Progenitor cell of endocrine pancreas (in vitro differentiated cells): ENCODE data around the gene CHID1. TPM values are rescaled to one million over a fixed set of nuclear protein-coding genes. Genes with fewer than 3 reads are reported as not detected.

ENCODE experiments used
- DNase-seq: peaks from one replicate; pipeline ENCODE4 v3.0.0; 2021; ENCODE audit warnings: low spot score; ENCODE audit not compliant: unreplicated experiment
- H3K27ac Mint-ChIP-seq: 2 replicates; pipeline ENCODE4 v1.8.0; 2021; ENCODE audit warnings: mild to moderate bottlenecking, moderate library complexity, mixed read lengths
- H3K27me3 Mint-ChIP-seq: 2 replicates; pipeline ENCODE4 v1.8.0; 2021; ENCODE audit warnings: mixed read lengths
- H3K36me3 Mint-ChIP-seq: 2 replicates; pipeline ENCODE4 v1.8.0; 2022; ENCODE audit warnings: mixed read lengths; ENCODE audit not compliant: insufficient read depth
- H3K4me1 Mint-ChIP-seq: 2 replicates; pipeline ENCODE4 v1.8.0; 2021; ENCODE audit warnings: low read depth, mixed read lengths
- H3K4me3 Mint-ChIP-seq: 2 replicates; pipeline ENCODE4 v1.8.0; 2021; ENCODE audit warnings: low read depth, mild to moderate bottlenecking, moderate library complexity, mixed read lengths
- H3K9me3 Mint-ChIP-seq: 2 replicates; pipeline ENCODE4 v1.8.0; 2021; ENCODE audit warnings: low read depth, mixed read lengths
- total RNA-seq: library from RNA; stranded (reverse); gene quantifications from 2 replicates; pipeline ENCODE4 v1.2.1, GENCODE V29; 2021
- TF ChIP-seq, protein P1 (sequence below): fragments of 200-600 bp; sonication (generic); IDR thresholded peaks from one replicate; pipeline ENCODE4 v1.5.0; 2021; ENCODE audit warnings: antibody characterized with exemption, mild to moderate bottlenecking; ENCODE audit not compliant: unreplicated experiment

CHID1 gene
- total RNA-seq, 1 donor from 2014 or later, result 87.0 TPM

DNA sequence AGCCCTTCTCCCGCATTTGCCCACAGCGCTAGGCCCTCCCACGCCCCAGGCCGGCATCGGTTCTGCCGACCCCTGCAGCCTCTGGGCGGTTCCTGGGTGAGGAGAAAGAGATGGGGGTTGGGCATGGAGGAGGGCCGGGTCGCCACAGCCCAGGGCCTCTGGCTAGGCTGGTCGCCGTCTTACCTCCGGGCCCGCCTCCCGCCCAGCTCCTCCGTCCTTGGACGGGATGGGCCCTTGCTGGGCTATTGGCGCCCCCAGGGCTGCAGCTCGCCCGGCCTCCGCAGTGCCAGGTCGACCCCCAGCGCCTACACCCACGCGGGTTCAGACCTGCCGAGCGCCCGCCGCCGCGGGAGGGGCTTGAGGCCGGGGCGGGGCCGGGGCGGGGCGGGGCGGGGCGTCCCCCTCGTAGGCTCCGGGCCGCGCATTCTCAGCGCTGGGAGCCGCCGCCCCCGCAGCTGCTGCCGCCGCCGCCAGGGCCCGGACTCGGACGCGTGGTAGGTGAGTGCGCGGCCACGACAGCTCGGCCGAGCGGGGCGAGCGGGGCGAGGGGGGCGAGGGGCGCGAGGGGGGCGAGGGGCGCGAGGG, 78.0 kb downstream of the CHID1 start, which contains the start of gene CD151:
TSS of gene CD151 (plus strand) at position 424 of the 585 bp plus-strand sequence. CDS start 3,118 bp downstream, outside the sequence.
- H3K9me3 Mint-ChIP-seq, result no peaks in the 10 kb centered on the region
- TF ChIP-seq, protein P1, sequence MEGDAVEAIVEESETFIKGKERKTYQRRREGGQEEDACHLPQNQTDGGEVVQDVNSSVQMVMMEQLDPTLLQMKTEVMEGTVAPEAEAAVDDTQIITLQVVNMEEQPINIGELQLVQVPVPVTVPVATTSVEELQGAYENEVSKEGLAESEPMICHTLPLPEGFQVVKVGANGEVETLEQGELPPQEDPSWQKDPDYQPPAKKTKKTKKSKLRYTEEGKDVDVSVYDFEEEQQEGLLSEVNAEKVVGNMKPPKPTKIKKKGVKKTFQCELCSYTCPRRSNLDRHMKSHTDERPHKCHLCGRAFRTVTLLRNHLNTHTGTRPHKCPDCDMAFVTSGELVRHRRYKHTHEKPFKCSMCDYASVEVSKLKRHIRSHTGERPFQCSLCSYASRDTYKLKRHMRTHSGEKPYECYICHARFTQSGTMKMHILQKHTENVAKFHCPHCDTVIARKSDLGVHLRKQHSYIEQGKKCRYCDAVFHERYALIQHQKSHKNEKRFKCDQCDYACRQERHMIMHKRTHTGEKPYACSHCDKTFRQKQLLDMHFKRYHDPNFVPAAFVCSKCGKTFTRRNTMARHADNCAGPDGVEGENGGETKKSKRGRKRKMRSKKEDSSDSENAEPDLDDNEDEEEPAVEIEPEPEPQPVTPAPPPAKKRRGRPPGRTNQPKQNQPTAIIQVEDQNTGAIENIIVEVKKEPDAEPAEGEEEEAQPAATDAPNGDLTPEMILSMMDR, result no peak
- peaks cover 9% of the 10 kb centered on the region for H3K4me1 Mint-ChIP-seq
- H3K27me3 Mint-ChIP-seq, result peaks cover 34% of the 10 kb centered on the region
- peak within 1 kb of the TSS; percentile 59 for H3K27ac Mint-ChIP-seq
- no peaks in the 10 kb centered on the region for H3K36me3 Mint-ChIP-seq
- peak; percentile 38 for DNase-seq
- peak within 1 kb of the TSS; percentile 69 for H3K4me3 Mint-ChIP-seq

DNA sequence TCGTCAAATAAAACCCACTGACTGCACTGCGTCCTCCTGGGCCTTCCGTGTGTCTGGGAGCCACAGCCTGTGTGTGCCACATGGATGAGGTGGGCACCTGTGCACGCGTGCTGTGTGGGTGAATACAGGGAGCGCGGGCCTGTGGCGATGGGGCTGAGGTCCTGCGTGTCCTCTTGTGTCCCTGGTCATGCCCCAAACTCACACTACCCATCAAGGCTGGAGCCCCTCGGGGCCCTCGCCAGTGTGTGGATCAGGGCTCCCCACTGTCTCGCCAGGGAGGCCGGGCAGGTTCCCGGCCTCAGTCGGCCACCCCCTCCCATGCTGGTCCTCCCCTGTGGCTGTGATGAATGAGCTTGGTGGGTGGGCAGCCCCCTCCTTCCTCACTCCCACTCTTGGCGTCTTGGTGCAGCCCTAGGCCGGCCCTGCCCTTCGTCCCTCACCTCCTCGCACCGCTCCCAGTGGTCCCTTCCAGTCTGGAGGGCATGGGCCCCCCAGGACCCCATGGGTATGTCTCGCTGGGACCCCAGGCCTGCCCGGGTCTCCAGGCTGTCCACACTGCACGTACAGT, 78.6 kb downstream of the CHID1 start:
- no peaks in the 10 kb centered on the region for H3K9me3 Mint-ChIP-seq
- H3K4me1 Mint-ChIP-seq, result peaks cover 11% of the 10 kb centered on the region
- H3K4me3 Mint-ChIP-seq, result peak overlapping the region; percentile 69
- DNase-seq, result no peak
- H3K27ac Mint-ChIP-seq, result no peak overlapping the region
- peaks cover 35% of the 10 kb centered on the region for H3K27me3 Mint-ChIP-seq
- no peaks in the 10 kb centered on the region for H3K36me3 Mint-ChIP-seq
- TF ChIP-seq, protein P1, result no peak

DNA sequence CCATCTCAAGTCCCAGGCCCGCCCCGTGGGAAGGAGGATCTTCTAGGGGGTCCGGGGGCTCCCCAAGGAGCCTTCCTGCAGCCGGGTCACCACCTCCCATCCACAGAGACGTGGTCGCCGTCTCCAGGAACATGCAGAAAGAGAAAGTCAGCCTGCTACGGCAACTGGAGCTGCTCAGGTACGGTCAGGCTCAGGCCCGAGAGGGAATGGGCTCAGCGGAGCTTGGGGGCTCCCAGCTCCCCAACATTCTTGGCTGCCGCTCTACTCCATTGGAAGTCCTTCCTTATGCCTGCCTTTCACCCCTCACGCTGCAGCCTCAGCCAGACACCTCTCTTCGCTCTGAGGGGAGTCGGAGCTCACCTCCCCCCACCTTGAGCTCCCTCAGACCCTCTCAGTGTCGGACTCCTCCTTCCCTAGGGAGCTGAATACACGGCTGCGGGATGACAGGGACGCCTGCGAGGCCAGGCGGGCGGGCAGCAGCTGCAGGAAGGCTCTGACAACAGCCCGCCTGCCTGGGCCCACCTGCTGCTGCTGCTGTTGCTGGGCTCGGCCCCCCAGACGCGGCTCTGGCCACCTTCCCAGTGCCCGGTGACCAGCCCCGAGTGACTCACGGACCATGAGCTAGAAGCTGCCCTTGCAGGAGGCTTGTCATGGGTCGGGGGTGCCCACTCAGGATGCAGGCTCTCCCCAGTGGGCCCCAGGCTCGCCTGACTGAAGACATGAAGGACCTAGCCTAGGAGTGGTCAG, 79.3 kb downstream of the CHID1 start:
- Mint-ChIP-seq H3K4me1 (peaks cover 12% of the 10 kb centered on the region), H3K36me3 (no peaks in the 10 kb centered on the region), H3K9me3 (no peaks in the 10 kb centered on the region), H3K4me3 (peak overlapping the region; percentile 56), H3K27ac (no peak overlapping the region), H3K27me3 (peaks cover 35% of the 10 kb centered on the region)
- TF ChIP-seq, protein P1, result no peak
- DNase-seq, result no peak

DNA sequence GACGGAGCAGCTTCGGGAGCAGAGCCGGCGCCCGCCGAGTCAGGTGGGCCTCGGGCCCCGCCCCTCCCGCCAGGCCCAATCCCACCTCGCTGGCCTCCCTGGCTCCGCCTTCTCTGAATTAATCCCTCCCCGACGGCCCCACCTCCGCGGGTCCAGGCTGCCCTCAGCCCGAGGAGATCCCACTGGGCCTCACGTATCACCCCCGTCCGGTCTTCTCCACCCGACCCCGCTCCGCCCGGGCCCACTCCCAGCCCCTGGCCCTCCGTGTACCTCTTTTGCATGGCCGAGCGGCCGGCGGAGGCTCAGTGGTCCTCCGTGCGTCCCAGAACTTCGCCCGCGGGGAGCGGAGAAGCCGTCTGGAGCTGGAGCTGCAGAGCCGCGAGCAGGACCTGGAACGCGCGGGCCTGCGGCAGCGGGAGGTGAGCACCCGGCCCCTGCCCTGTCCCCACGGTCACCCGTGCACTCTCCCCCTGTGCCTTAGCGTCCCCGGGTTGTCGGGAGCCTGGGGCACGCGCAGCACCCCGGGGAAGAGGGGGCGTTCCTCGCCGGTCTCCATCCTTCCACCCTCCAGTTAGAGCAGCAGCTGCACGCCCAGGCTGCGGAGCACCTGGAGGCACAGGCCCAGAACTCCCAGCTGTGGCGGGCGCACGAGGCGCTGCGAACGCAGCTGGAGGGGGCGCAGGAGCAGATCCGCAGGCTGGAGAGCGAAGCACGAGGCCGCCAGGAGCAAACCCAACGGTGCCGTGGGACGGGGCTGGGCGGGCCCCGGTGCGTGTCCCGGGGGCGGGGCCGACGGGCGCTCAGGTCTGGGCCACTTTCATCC, 80.1 kb downstream of the CHID1 start:
- Mint-ChIP-seq H3K4me3 (peak overlapping the region; percentile 47), H3K9me3 (no peaks in the 10 kb centered on the region), H3K27me3 (peaks cover 35% of the 10 kb centered on the region), H3K36me3 (no peaks in the 10 kb centered on the region), H3K4me1 (peaks cover 12% of the 10 kb centered on the region), H3K27ac (no peak overlapping the region)
- TF ChIP-seq, protein P1, result no peak
- DNase-seq, result peak; percentile 66

DNA sequence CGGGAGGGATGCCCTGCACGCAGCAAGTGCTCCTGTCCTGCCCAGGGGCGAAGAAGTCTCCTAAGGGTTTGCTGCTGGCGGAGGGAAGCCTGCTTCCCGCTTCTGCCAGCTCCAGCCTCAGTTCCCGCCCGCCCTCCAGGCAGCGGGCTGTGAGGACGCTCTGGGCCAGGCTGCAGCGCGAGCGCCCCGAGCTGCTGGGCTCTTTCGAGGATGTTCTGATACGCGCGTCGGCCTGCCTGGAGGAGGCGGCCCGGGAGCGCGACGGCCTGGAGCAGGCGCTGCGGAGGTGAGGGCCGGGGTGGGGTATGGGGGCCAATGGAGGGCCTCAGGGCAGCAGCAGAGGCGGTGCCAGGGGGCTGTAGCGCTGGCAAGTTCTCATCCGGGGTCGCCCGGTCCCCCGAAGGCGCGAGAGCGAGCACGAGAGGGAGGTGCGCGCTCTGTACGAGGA, 80.7 kb downstream of the CHID1 start:
- TF ChIP-seq, protein P1, result no peak
- peaks cover 14% of the 10 kb centered on the region for H3K4me1 Mint-ChIP-seq
- no peaks in the 10 kb centered on the region for H3K9me3 Mint-ChIP-seq
- peaks cover 35% of the 10 kb centered on the region for H3K27me3 Mint-ChIP-seq
- H3K4me3 Mint-ChIP-seq, result peak overlapping the region; percentile 21
- DNase-seq, result no peak
- no peak overlapping the region for H3K27ac Mint-ChIP-seq
- H3K36me3 Mint-ChIP-seq, result peaks cover 2% of the 10 kb centered on the region
